ENCODE results near the gene MEAK7.

GRCh38 chr16:84471966-84472365 lies 32.5 kb downstream of the MEAK7 start:
- TF ChIP-seq EZH2 (IDR thresholded peaks at IDR 0.05) (no peak), CTCF (IDR thresholded peaks at IDR 0.05) (no peak)

Measured in neural progenitor cell (in vitro differentiated cells).